Activated naive CD8-positive, alpha-beta T cell treated with anti-CD3 and anti-CD28 coated beads, Interleukin-2, amount 50 U/mL, for 24 hours (primary cell): ENCODE measurements around the gene NEDD9.

Experiments used
- ATAC-seq: fragments of 150-1000 bp; cut with Tn5 transposase; one replicate; pipeline ENCODE4 v1.10.0; 2021
- DNase-seq: peaks from one replicate; pipeline ENCODE4 v3.0.0; 2021
- H3K27ac Mint-ChIP-seq: one replicate; pipeline ENCODE4 v1.8.0; 2021; ENCODE audit warnings: mild to moderate bottlenecking, mixed read lengths
- H3K27me3 Mint-ChIP-seq: one replicate; pipeline ENCODE4 v1.8.0; 2021; ENCODE audit warnings: mixed read lengths
- H3K36me3 Mint-ChIP-seq: one replicate; pipeline ENCODE4 v1.8.0; 2021; ENCODE audit warnings: low read depth, mixed read lengths
- H3K4me1 Mint-ChIP-seq: one replicate; pipeline ENCODE4 v1.8.0; 2021; ENCODE audit warnings: mixed read lengths
- H3K4me3 Mint-ChIP-seq: one replicate; pipeline ENCODE4 v1.8.0; 2021; ENCODE audit warnings: mild to moderate bottlenecking, moderate library complexity, mixed read lengths
- H3K9me3 Mint-ChIP-seq: one replicate; pipeline ENCODE4 v1.8.0; 2021; ENCODE audit warnings: mixed read lengths

NEDD9 gene

GRCh38 chr6:11233673-11234573, 1.5 kb upstream of the NEDD9 start:
- H3K36me3 Mint-ChIP-seq, result peaks cover 11% of the 10 kb centered on the region
- ATAC-seq (no peak), DNase-seq (no peak)
- H3K4me1 Mint-ChIP-seq, result peaks cover 67% of the 10 kb centered on the region
- peak overlapping the region; percentile 86 for H3K4me3 Mint-ChIP-seq
- H3K27me3 Mint-ChIP-seq, result no peaks in the 10 kb centered on the region
- H3K9me3 Mint-ChIP-seq, result peaks cover 4% of the 10 kb centered on the region
- H3K27ac Mint-ChIP-seq, result peak overlapping the region; percentile 90

- peaks cover 9% of the 10 kb centered on the region for H3K36me3 Mint-ChIP-seq
- DNase-seq, result peak; percentile 12
- peak overlapping the region; percentile 86 for H3K4me3 Mint-ChIP-seq
- H3K4me1 Mint-ChIP-seq, result peaks cover 67% of the 10 kb centered on the region
- H3K9me3 Mint-ChIP-seq, result no peaks in the 10 kb centered on the region
- ATAC-seq, result peak; percentile 3
- H3K27ac Mint-ChIP-seq, result peak overlapping the region; percentile 90
- H3K27me3 Mint-ChIP-seq, result no peaks in the 10 kb centered on the region
Measured at GRCh38 chr6:11232770-11233626, 530 bp upstream of the NEDD9 start.

DNA sequence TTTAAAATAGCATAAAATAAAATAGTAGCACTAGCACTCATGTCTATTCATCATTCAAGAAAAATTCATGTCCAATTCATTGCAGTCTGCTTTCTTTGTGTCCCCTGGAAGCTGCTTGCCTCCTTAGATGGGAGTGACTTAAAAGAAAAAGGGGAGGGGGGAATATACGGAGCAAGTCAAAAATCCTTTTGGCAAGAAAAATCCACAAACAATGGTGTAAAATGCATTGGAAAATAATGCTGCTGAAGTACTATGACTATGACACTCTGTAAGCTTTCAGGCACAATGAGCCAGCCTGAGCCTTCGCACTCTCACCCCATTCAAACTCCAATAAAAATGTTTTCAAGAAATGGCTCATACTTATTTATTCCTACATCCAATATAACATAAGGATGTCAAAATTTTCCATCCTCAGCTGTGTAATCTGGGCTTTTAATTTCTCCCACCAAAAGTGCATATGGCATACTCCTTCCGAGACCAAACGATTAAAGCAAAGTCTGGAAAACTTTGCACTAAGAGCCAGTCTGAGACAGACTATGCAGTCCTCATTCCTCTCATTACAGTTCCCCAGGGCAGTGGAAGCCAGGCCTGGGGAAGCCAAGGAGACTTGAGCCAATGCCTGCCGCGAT, 790 bp downstream of the NEDD9 start:
- Mint-ChIP-seq H3K4me1 (peaks cover 60% of the 10 kb centered on the region), H3K27ac (peak overlapping the region; percentile 90), H3K27me3 (no peaks in the 10 kb centered on the region), H3K4me3 (peak overlapping the region; percentile 86), H3K36me3 (peaks cover 5% of the 10 kb centered on the region), H3K9me3 (no peaks in the 10 kb centered on the region)
- DNase-seq, result no peak
- no peak for ATAC-seq

DNA sequence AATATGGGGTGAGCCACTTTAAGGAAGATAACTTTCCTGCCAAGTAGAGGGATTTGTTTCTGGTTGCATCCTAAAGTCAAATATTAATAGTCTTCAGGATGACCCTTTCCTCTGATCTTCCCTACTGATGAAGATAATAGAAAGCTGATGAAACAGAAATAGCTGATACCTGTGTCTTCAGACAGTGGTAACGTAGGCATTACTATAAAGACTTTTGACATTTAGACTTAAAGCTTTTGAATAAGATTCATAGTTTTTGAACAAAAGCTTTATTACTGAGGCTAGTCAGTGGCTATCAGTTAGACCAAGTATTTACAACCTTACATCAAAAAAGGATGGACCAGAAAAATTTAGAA, 1.4 kb downstream of the NEDD9 start:
- DNase-seq, result no peak
- no peak for ATAC-seq
- no peaks in the 10 kb centered on the region for H3K9me3 Mint-ChIP-seq
- H3K27ac Mint-ChIP-seq, result no peak overlapping the region
- peak overlapping the region; percentile 86 for H3K4me3 Mint-ChIP-seq
- H3K4me1 Mint-ChIP-seq, result peaks cover 59% of the 10 kb centered on the region
- peaks cover 8% of the 10 kb centered on the region for H3K36me3 Mint-ChIP-seq
- no peaks in the 10 kb centered on the region for H3K27me3 Mint-ChIP-seq

DNA sequence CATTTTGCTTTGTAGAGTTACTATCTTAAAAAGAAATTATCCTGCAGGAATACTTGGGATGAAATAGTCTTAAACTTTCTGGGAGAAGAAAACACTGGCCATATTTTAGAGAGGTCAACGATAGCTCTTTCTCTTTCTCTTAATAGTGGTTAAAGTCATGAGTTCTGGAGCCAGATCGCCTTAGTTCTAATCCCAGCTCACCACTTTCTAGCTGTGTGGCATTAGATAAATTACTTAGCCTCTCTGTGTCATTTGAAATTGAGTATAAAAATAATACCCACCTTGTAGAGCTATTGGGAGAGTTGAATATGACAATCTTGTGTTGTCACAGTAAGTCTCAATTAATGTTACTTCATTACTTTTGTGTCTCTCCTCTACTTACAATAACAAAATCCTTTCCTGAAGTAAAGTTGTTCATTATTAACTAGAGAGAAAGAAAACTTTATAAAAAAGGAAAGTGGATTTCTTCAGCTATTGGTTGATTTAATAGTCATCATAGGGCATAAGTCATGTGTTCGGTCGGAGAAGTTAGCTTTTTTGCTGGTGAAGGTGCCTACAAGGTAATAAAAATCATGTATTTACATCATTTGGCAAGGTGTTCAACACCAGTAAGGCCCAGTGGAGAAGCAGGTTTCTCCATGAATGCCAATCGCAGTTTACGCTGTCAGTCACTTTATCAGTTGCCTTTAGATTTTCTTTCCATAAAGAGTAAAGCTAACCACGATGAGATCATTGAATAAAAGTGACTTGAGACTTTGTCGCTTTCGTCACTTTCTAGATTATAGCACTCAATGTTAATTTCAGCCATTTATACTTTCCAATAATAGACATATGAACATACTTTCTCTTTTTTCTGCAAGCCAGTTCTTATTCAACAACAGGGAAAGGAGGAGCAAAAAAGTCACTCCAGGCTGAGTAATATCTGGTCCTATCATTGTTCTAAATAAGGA, 2.0 kb downstream of the NEDD9 start:
- ATAC-seq (no peak), DNase-seq (no peak)
- Mint-ChIP-seq H3K4me1 (peaks cover 56% of the 10 kb centered on the region), H3K36me3 (peaks cover 12% of the 10 kb centered on the region), H3K4me3 (peak overlapping the region; percentile 86), H3K27me3 (no peaks in the 10 kb centered on the region), H3K9me3 (no peaks in the 10 kb centered on the region), H3K27ac (no peak overlapping the region)

- Mint-ChIP-seq H3K27me3 (no peaks in the 10 kb centered on the region), H3K4me1 (peaks cover 60% of the 10 kb centered on the region)
Measured at GRCh38 chr6:11229655-11230046, 2.8 kb downstream of the NEDD9 start.

DNA sequence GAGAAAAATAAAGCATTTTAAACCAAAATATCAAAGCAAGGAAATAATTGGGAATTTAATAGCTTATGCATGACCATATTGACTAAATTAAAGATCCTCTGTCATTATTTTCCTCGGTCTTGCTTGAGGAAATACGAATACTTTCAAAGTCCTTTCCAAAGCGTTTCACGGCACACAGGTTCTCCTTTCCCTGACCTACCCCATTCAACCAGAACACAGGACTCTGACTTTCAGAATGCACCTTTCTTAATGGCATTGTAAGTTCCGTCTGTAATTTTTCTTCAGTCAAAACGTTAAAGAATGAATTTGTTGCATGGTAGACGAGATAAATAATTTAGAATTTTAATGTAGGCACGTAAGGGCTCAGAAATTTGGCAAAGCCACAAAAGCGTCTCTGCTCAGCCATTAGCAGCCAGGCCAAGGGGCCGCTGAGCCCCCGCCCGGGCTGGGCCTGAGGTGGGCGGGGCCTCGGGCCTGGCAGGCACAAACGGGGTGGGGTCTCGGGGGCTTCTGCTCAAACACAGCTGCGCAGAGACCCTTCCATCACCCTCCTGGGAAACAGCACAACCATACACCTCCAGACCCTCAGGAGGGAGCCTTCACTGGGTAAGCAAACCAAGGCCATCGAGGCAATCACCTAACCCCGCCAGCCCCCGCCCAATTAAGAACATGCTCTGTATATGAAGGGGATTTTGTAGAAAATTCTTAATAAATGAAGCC, 3.4 kb downstream of the NEDD9 start:
- Mint-ChIP-seq H3K4me1 (peaks cover 62% of the 10 kb centered on the region), H3K9me3 (no peaks in the 10 kb centered on the region), H3K27me3 (no peaks in the 10 kb centered on the region), H3K36me3 (peaks cover 21% of the 10 kb centered on the region), H3K4me3 (no peak overlapping the region), H3K27ac (no peak overlapping the region)
- DNase-seq (no peak), ATAC-seq (no peak)

More at GRCh38 chr6:11229655-11230046, 2.8 kb downstream of the NEDD9 start:
- Mint-ChIP-seq H3K9me3 (no peaks in the 10 kb centered on the region), H3K4me3 (peak overlapping the region; percentile 86), H3K36me3 (peaks cover 17% of the 10 kb centered on the region), H3K27ac (no peak overlapping the region)
- ATAC-seq (no peak), DNase-seq (no peak)

DNA sequence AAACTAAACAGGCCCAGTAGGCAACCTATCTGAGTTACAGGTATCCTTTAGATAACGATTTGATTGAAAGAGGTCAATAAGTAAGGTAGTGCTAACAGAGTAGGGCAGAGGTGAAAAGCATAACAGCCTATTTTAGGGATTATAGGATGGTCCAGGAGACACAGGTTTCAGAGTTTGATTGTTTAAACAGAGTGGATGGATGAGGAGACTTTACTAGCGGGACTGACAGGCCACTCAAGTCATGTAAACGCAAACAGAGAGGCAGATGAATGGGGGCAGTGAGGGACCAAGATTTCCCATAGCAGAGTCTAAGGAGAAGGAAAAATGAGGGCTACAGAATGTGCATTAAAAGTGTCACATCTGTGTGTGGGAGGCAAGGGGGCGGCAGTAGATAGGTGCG, 4.8 kb downstream of the NEDD9 start:
- Mint-ChIP-seq H3K9me3 (no peaks in the 10 kb centered on the region), H3K4me3 (no peak overlapping the region), H3K27ac (no peak overlapping the region), H3K36me3 (peaks cover 21% of the 10 kb centered on the region), H3K4me1 (peaks cover 62% of the 10 kb centered on the region), H3K27me3 (no peaks in the 10 kb centered on the region)
- ATAC-seq (no peak), DNase-seq (no peak)

GRCh38 chr6:11226005-11226404, 6.5 kb downstream of the NEDD9 start:
- H3K36me3 Mint-ChIP-seq, result peaks cover 23% of the 10 kb centered on the region
- ATAC-seq, result no peak
- H3K27ac Mint-ChIP-seq, result no peak overlapping the region
- H3K4me1 Mint-ChIP-seq, result peaks cover 53% of the 10 kb centered on the region
- no peak overlapping the region for H3K4me3 Mint-ChIP-seq
- H3K9me3 Mint-ChIP-seq, result no peaks in the 10 kb centered on the region
- no peak for DNase-seq
- H3K27me3 Mint-ChIP-seq, result no peaks in the 10 kb centered on the region

- H3K27me3 Mint-ChIP-seq, result no peaks in the 10 kb centered on the region
- H3K4me3 Mint-ChIP-seq, result peak overlapping the region; percentile 56
- no peaks in the 10 kb centered on the region for H3K9me3 Mint-ChIP-seq
- ATAC-seq (no peak), DNase-seq (no peak)
- H3K27ac Mint-ChIP-seq, result peak overlapping the region; percentile 86
- peaks cover 31% of the 10 kb centered on the region for H3K36me3 Mint-ChIP-seq
- peaks cover 51% of the 10 kb centered on the region for H3K4me1 Mint-ChIP-seq
Measured at GRCh38 chr6:11224966-11225463, 7.5 kb downstream of the NEDD9 start.

GRCh38 chr6:11224252-11224965, 8.1 kb downstream of the NEDD9 start:
- ATAC-seq (peak; percentile 91), DNase-seq (peak; percentile 30)
- peaks cover 35% of the 10 kb centered on the region for H3K36me3 Mint-ChIP-seq
- no peaks in the 10 kb centered on the region for H3K27me3 Mint-ChIP-seq
- H3K4me1 Mint-ChIP-seq, result peaks cover 56% of the 10 kb centered on the region
- H3K27ac Mint-ChIP-seq, result peak overlapping the region; percentile 86
- H3K4me3 Mint-ChIP-seq, result peak overlapping the region; percentile 56
- H3K9me3 Mint-ChIP-seq, result no peaks in the 10 kb centered on the region

- no peaks in the 10 kb centered on the region for H3K9me3 Mint-ChIP-seq
- no peak overlapping the region for H3K4me3 Mint-ChIP-seq
- no peak for DNase-seq
- peak overlapping the region; percentile 4 for H3K27ac Mint-ChIP-seq
- no peak for ATAC-seq
- H3K4me1 Mint-ChIP-seq, result peaks cover 67% of the 10 kb centered on the region
- peaks cover 33% of the 10 kb centered on the region for H3K36me3 Mint-ChIP-seq
- H3K27me3 Mint-ChIP-seq, result no peaks in the 10 kb centered on the region
Measured at GRCh38 chr6:11223286-11223864, 9.1 kb downstream of the NEDD9 start.
